HepG2 (cell line): ENCODE data around the gene SRF. TPM values are rescaled to one million over a fixed set of nuclear protein-coding genes. Genes with fewer than 3 reads are reported as not detected.

Source experiments
- ATAC-seq: fragments of 200-7000 bp; cut with Tn5 transposase; 3 replicates; pipeline ENCODE4 v1.9.1; 2020; ENCODE audit warnings: mild to moderate bottlenecking, moderate library complexity
- BruUV-seq: library from RNA; stranded (reverse); fragments of 400-500 nt; replicated peaks from 2 replicates; lab custom pipeline; 2021; lab: Mats Ljungman, UMichigan
- CTCF ChIA-PET: fragments of 300-600 bp; formaldehyde crosslinking; extraction: SDS; loops from one replicate; lab custom pipeline; 2021; ENCODE audit warnings: low total read pairs, inconsistent platforms, low intra/inter-chr PET ratio; lab: Yijun Ruan, JAX
- POLR2A ChIA-PET: fragments of 350-600 bp; sonication (Branson Sonifier 250); formaldehyde crosslinking; loops from one replicate; lab custom pipeline; 2020; ENCODE audit warnings: antibody characterized with exemption, inconsistent platforms; lab: Yijun Ruan, JAX
- DNase-seq: peaks from one replicate; pipeline ENCODE4 v3.0.0-alpha.2; 2015; ENCODE audit warnings: low spot score
- FAIRE-seq: peaks from 3 replicates; lab custom pipeline; 2011; peaks lifted over from hg19 to GRCh38; lab: Jason Lieb, UNC
- H2AFZ ChIP-seq: one replicate; pipeline ENCODE4 v1.6.1; 2011; ENCODE audit warnings: low read length, inconsistent platforms
- H3K27ac ChIP-seq: fragments of 300-600 bp; 3 replicates; pipeline ENCODE4 v1.8.0; 2011; ENCODE audit warnings: mixed run types, mild to moderate bottlenecking, mixed read lengths, low read length, inconsistent platforms; ENCODE audit not compliant: insufficient read depth; ENCODE audit errors: extremely low read length
- H3K27me3 ChIP-seq, 2 experiments: fragments of 200-600 bp in 1 of 2; 2 replicates in 1 of 2; 3 replicates in 1 of 2; pipeline versions ENCODE4 v1.6.0 to v1.8.0; 2011; ENCODE audit warnings: low read length in 2 of 2, mild to moderate bottlenecking in 2 of 2, moderate library complexity in 2 of 2, inconsistent platforms in 1 of 2; ENCODE audit not compliant: insufficient read depth in 2 of 2, control insufficient read depth in 1 of 2
- H3K36me3 ChIP-seq, 2 experiments: fragments of 200-600 bp in 1 of 2; replicated peaks in 1 of 2; 2 replicates in 1 of 2; 3 replicates in 1 of 2; pipeline versions ENCODE4 v1.5.1 to v1.8.0; 2011; ENCODE audit warnings: low read length in 2 of 2, inconsistent platforms in 1 of 2; ENCODE audit not compliant: insufficient read depth in 2 of 2, control insufficient read depth in 1 of 2
- H3K4me1 ChIP-seq: 2 replicates; pipeline ENCODE4 v1.5.1; 2012; ENCODE audit warnings: low read length, inconsistent platforms; ENCODE audit not compliant: insufficient read depth
- H3K4me2 ChIP-seq: 2 replicates; pipeline ENCODE4 v1.6.0; 2011; ENCODE audit warnings: low read depth, low read length, inconsistent platforms
- H3K4me3 ChIP-seq, 3 experiments: fragments of 200-600 bp in 1 of 3; sonication (generic), shearing (Covaris generic) in 1 of 3; replicated peaks in 1 of 3; 2 replicates each; pipeline ENCODE4 v1.5.1; 2011 to 2016; ENCODE audit warnings: low read length in 3 of 3, inconsistent platforms in 2 of 3, low read depth in 2 of 3, mild to moderate bottlenecking in 2 of 3, control low read depth in 1 of 3, mixed read lengths in 1 of 3; ENCODE audit not compliant: insufficient read depth in 1 of 3
- H3K79me2 ChIP-seq: one replicate; pipeline ENCODE4 v1.6.1; 2011; ENCODE audit warnings: low read length, inconsistent platforms; ENCODE audit not compliant: insufficient read depth
- H3K9ac ChIP-seq: 2 replicates; pipeline ENCODE4 v1.6.0; 2011; ENCODE audit warnings: mild to moderate bottlenecking, low read depth, low read length, inconsistent platforms; ENCODE audit not compliant: insufficient read depth
- H3K9me3 ChIP-seq: 2 replicates; pipeline ENCODE4 v1.5.1; 2012; ENCODE audit warnings: mild to moderate bottlenecking, low read length
- H4K20me1 ChIP-seq: 2 replicates; pipeline ENCODE4 v1.6.0; 2011; ENCODE audit warnings: inconsistent platforms, mild to moderate bottlenecking, low read length, moderate library complexity; ENCODE audit not compliant: insufficient read depth
- ADNP ChIP-seq: sonication (generic); formaldehyde crosslinking; IDR thresholded peaks from 2 replicates; pipeline ENCODE4 v1.4.0; 2020; ENCODE audit warnings: missing genetic modification reagents
- BCL6 ChIP-seq: IDR thresholded peaks from 2 replicates; pipeline ENCODE4 v1.6.1; 2016; ENCODE audit warnings: missing genetic modification reagents, missing compliant biosample characterization
- CREBL2 ChIP-seq: sonication (generic); formaldehyde crosslinking; IDR thresholded peaks from 2 replicates; pipeline ENCODE4 v1.8.1; 2023; ENCODE audit warnings: missing genetic modification reagents, mild to moderate bottlenecking, borderline replicate concordance
- DMTF1 ChIP-seq: sonication (generic); formaldehyde crosslinking; IDR thresholded peaks from 2 replicates; pipeline ENCODE4 v1.4.0; 2020; ENCODE audit warnings: mild to moderate bottlenecking, missing genetic modification reagents
- DR1 ChIP-seq: sonication (generic); formaldehyde crosslinking; IDR thresholded peaks from 2 replicates; pipeline ENCODE4 v1.8.0; 2021; ENCODE audit warnings: mild to moderate bottlenecking, missing genetic modification reagents, inconsistent platforms
- ETV5 ChIP-seq: IDR thresholded peaks from 2 replicates; pipeline ENCODE4 v1.6.1; 2018; ENCODE audit warnings: missing biosample characterization, missing genetic modification reagents, inconsistent platforms, borderline replicate concordance
- HOXA7 ChIP-seq: sonication (generic); formaldehyde crosslinking; IDR thresholded peaks from 2 replicates; pipeline ENCODE4 v1.8.1; 2022; ENCODE audit warnings: mild to moderate bottlenecking, missing genetic modification reagents, moderate library complexity
- JUNB ChIP-seq: sonication (generic); formaldehyde crosslinking; IDR thresholded peaks from 2 replicates; pipeline ENCODE4 v1.8.0; 2022; ENCODE audit warnings: missing genetic modification reagents, mild to moderate bottlenecking, borderline replicate concordance
- PLRG1 ChIP-seq: fragments of 450-650 bp; conservative IDR thresholded peaks from 2 replicates; pipeline ENCODE4 v1.6.1; 2016
- SP5 ChIP-seq: IDR thresholded peaks from 2 replicates; pipeline ENCODE4 v1.6.1; 2016; ENCODE audit warnings: low read depth, borderline replicate concordance
- SRSF1 ChIP-seq: fragments of 200-400 bp; formaldehyde crosslinking; optimal IDR thresholded peaks from 2 replicates; pipeline ENCODE3; 2017; ENCODE audit warnings: mild to moderate bottlenecking, low read depth, low read length, moderate library complexity
- ZMAT3 ChIP-seq: sonication (generic); formaldehyde crosslinking; conservative IDR thresholded peaks from 2 replicates; pipeline ENCODE4 v1.7.0; 2021; ENCODE audit warnings: missing genetic modification reagents
- ZNF225 ChIP-seq: sonication (generic); formaldehyde crosslinking; IDR thresholded peaks from 2 replicates; pipeline ENCODE4 v1.4.0; 2020; ENCODE audit warnings: mild to moderate bottlenecking, missing genetic modification reagents
- ZNF589 ChIP-seq: sonication (generic); formaldehyde crosslinking; conservative IDR thresholded peaks from 2 replicates; pipeline ENCODE4 v1.8.0; 2022; ENCODE audit warnings: mild to moderate bottlenecking, moderate library complexity, missing genetic modification reagents
- ZNF839 ChIP-seq: sonication (generic); formaldehyde crosslinking; IDR thresholded peaks from 2 replicates; pipeline ENCODE4 v1.4.0; 2020; ENCODE audit warnings: missing genetic modification reagents, mild to moderate bottlenecking, borderline replicate concordance
- WGBS: methylation state at CpG from one replicate; pipeline ENCODE4 v1.1.6; 2017; ENCODE audit warnings: low lambda C conversion rate; 5-methylcytosine and 5-hydroxymethylcytosine counted together
- in situ Hi-C: cut with HindIII; loops from 2 replicates; pipeline ENCODE4 v1.10.0; 2017; ENCODE audit warnings: low pct_unique_long_range_greater_than_20kb; ENCODE audit not compliant: extremely low pct_ligation_motif_present
- intact Hi-C: fragments of 100-400 bp; cut with micrococcal nuclease; formaldehyde crosslinking; loops from one replicate; pipeline ENCODE4 v1.10.0; 2022; ENCODE audit not compliant: unreplicated experiment
- polyA plus RNA-seq, 8 experiments: library from polyadenylated mRNA; depleted of rRNA in 3 of 8; stranded (reverse) in 7 of 8; unstranded in 1 of 8; fragments of >200 nt; fragmentation: Illumina TruSeq in 4 of 8; extraction: Trizol in 4 of 8; gene quantifications; 2 replicates each; pipeline versions ENCODE4 v1.2.1 to v1.2.3, GENCODE V29; 2011 to 2016; ENCODE audit warnings: low read depth in 4 of 8, missing spikeins in 1 of 8, mixed read lengths in 1 of 8; ENCODE audit not compliant: insufficient read depth in 1 of 8
- total RNA-seq, 5 experiments: library from RNA; depleted of rRNA; stranded (reverse); fragments of >200 nt; fragmentation: Illumina TruSeq; extraction: Trizol; gene quantifications; 2 replicates each; pipeline ENCODE4 v1.2.3, GENCODE V29; 2016; ENCODE audit warnings: low read depth in 1 of 5
- TF ChIP-seq, protein P1 (sequence below): IDR thresholded peaks from 2 replicates; pipeline ENCODE4 v1.6.1; 2016; ENCODE audit warnings: missing biosample characterization, missing genetic modification reagents, low read depth

The SRF gene
- total and polyA plus RNA-seq, 2 of the 13 experiments (the other 11 are each of a cell fraction or from before 2014, with no cell fraction given) = 25.5 to 44.1 TPM

GRCh38 chr6:43217351-43217750 lies 46.3 kb downstream of the SRF start:
- ChIA-PET POLR2A (no interaction called here), CTCF (no interaction called here)
- Histone ChIP-seq H3K4me3 (no peak overlapping the region), H3K36me3 (no peaks in the 10 kb centered on the region), H3K27ac (no peak overlapping the region), H2AFZ (no peak overlapping the region), H3K9ac (no peak overlapping the region), H3K4me1 (no peaks in the 10 kb centered on the region), H4K20me1 (no peaks in the 10 kb centered on the region), H3K79me2 (no peaks in the 10 kb centered on the region), H3K27me3 (no peaks in the 10 kb centered on the region), H3K9me3 (no peaks in the 10 kb centered on the region), H3K4me2 (no peak overlapping the region)
- 81% methylated on average over 5 of the region's 5 CpGs for WGBS
- intact Hi-C loops = no loop called here
- BruUV-seq = no TSS peak
- no peak for TF ChIP-seq JUNB (CRISPR knock-in tag)
- TF ChIP-seq ZMAT3 (CRISPR knock-in tag) = no peak
- TF ChIP-seq CREBL2 = no peak
- TF ChIP-seq PLRG1 = no peak
- no peak for TF ChIP-seq DMTF1 (CRISPR knock-in tag)
- TF ChIP-seq ZNF225 (CRISPR knock-in tag) = no peak
- no peak for TF ChIP-seq HOXA7 (CRISPR knock-in tag)
- no peak for TF ChIP-seq ZNF589 (CRISPR knock-in tag)
- no peak for TF ChIP-seq DR1 (CRISPR knock-in tag)
- no peak for TF ChIP-seq SRSF1
- TF ChIP-seq BCL6 (CRISPR knock-in tag) = no peak
- no peak for TF ChIP-seq ADNP
- TF ChIP-seq, protein P1, sequence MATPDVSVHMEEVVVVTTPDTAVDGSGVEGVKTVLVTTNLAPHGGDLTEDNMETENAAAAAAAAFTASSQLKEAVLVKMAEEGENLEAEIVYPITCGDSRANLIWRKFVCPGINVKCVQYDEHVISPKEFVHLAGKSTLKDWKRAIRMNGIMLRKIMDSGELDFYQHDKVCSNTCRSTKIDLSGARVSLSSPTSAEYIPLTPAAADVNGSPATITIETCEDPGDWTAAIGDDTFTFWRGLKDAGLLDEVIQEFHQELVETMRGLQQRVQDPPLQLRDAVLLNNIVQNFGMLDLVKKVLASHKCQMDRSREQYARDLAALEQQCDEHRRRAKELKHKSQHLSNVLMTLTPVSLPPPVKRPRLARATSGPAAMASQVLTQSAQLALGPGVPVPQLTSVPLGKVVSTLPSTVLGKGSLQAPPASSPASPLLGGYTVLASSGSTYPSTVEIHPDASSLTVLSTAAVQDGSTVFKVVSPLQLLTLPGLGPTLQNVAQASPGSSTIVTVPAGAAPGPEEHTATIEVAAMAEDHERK (CRISPR knock-in tag) = no peak
- no peak for TF ChIP-seq ETV5 (CRISPR knock-in tag)
- no peak for TF ChIP-seq SP5 (CRISPR knock-in tag)
- no peak for TF ChIP-seq ZNF839 (CRISPR knock-in tag)
- ATAC-seq = no peak
- FAIRE-seq = no peak
- no peak for DNase-seq
- in situ Hi-C loops = no loop called here
